ENCODE results near the gene RBM34. TPM values are rescaled to one million over a fixed set of nuclear protein-coding genes. Genes with fewer than 3 reads are reported as not detected.

Gene RBM34
- total and polyA plus RNA-seq, 2 experiments from 2014 or later: 54.4 to 75.4 TPM

DNA sequence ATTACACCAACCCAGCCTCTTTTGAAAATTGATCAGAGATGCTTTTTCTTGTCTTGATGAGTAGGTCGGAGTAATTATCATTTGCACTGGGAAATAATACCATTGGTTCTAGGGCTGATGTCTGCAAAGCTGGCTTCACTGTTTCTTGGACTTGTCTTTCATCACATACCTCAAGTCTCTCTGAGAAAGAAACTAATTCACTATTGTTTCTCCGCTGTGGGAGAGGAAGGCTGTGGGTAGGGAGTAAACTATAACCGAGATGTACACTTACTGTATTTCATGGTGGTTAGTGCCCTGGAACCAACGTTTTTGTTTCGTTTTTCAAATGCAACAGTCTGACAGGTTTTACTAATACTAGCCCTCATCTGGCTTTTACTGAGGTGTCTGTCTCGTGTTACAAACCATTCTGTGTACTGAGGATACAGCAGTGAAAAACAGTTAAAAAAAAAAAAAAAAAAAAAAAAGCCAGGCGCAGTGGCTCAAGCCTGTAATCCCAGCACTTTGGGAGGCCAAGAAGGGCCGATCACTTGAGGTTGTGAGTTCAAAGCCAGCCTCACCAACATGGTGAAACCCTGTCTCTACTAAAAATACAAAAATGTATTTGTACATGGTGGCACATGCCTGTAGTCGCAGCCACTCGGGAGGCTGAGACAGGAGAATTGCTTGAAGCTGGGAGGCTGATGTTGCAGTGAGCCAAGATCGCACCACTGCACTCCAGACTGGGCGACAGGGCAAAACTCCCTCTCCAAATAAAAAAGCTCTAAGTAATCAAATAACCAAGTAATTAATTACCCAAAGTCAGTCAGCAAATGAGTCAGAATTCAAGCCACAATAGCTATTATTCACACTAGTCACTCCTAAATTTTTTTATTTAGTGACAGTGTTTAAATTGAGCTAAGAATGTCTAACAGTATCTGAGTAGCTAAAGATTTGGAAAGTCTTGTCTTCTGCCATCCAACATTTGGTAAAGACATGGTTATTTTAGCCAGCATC, 55.7 kb downstream of the RBM34 start:
- peaks cover 8% of the 10 kb centered on the region for H3K4me1 ChIP-seq (ENCODE audit: insufficient read depth)
- no peak overlapping the region for H3K4me3 ChIP-seq
- peak overlapping the region; percentile 89 for H3K4me2 ChIP-seq
- no peak for TF ChIP-seq EZH2 (IDR thresholded peaks at IDR 0.05; ENCODE audit: borderline replicate concordance)
- TF ChIP-seq, protein P1, sequence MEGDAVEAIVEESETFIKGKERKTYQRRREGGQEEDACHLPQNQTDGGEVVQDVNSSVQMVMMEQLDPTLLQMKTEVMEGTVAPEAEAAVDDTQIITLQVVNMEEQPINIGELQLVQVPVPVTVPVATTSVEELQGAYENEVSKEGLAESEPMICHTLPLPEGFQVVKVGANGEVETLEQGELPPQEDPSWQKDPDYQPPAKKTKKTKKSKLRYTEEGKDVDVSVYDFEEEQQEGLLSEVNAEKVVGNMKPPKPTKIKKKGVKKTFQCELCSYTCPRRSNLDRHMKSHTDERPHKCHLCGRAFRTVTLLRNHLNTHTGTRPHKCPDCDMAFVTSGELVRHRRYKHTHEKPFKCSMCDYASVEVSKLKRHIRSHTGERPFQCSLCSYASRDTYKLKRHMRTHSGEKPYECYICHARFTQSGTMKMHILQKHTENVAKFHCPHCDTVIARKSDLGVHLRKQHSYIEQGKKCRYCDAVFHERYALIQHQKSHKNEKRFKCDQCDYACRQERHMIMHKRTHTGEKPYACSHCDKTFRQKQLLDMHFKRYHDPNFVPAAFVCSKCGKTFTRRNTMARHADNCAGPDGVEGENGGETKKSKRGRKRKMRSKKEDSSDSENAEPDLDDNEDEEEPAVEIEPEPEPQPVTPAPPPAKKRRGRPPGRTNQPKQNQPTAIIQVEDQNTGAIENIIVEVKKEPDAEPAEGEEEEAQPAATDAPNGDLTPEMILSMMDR (IDR thresholded peaks at IDR 0.05; ENCODE audit: poor library complexity): no peak
- WGBS (ENCODE audit: low lambda C conversion rate, missing lambda C conversion rate): 71% methylated on average over 12 of the region's 12 CpGs
- no peaks in the 10 kb centered on the region for H3K27me3 ChIP-seq
- H2AFZ ChIP-seq: no peak overlapping the region
- no peak for DNase-seq (ENCODE audit: low spot score)
- no peaks in the 10 kb centered on the region for H3K36me3 ChIP-seq (replicated peaks; ENCODE audit: insufficient read depth, low read depth)
- no peaks in the 10 kb centered on the region for H3K9me2 ChIP-seq (replicated peaks; ENCODE audit: insufficient read depth)
- peak overlapping the region; percentile 17 for H3K27ac ChIP-seq
- no peaks in the 10 kb centered on the region for H3K79me2 ChIP-seq
- H3K9me3 ChIP-seq (ENCODE audit: low read depth): no peaks in the 10 kb centered on the region
- H4K20me1 ChIP-seq (ENCODE audit: insufficient read depth, poor library complexity, severe bottlenecking): no peaks in the 10 kb centered on the region

DNA sequence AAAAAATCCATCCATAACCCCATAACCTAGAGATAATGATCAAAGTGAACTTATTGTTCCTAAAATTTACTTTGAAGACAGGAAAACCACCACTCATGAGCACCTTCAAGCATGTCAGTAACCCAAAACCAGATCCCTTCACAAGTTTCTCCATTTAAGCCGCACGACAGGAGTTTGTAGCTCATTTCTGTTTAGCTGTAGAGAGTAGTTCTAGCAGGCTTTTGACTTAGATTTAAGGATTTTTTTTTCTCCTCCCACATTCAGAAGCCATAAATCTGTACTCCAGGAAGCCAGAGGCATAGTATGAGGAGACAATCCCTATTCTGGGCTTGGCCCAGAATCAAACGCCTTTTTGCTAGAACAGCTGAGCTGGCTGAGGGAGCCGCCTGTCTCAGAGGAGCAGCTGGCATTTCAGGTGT, 58.0 kb downstream of the RBM34 start:
- no peak overlapping the region for H3K4me3 ChIP-seq
- DNase-seq (ENCODE audit: low spot score): no peak
- H3K4me1 ChIP-seq (ENCODE audit: insufficient read depth): peaks cover 8% of the 10 kb centered on the region
- no peaks in the 10 kb centered on the region for H3K27me3 ChIP-seq
- no peak overlapping the region for H3K4me2 ChIP-seq
- no peak for TF ChIP-seq EZH2phosphoT487 (IDR thresholded peaks at IDR 0.05; ENCODE audit: low read depth, severe bottlenecking, unreplicated experiment)
- TF ChIP-seq EZH2 (IDR thresholded peaks at IDR 0.05; ENCODE audit: borderline replicate concordance): no peak
- TF ChIP-seq, protein P1 (IDR thresholded peaks at IDR 0.05; ENCODE audit: poor library complexity): no peak
- no peak overlapping the region for H2AFZ ChIP-seq
- no peaks in the 10 kb centered on the region for H3K36me3 ChIP-seq (replicated peaks; ENCODE audit: insufficient read depth, low read depth)
- no peaks in the 10 kb centered on the region for H3K9me2 ChIP-seq (replicated peaks; ENCODE audit: insufficient read depth)
- H3K79me2 ChIP-seq: no peaks in the 10 kb centered on the region
- 54% methylated on average over 4 of the region's 4 CpGs for WGBS (ENCODE audit: low lambda C conversion rate, missing lambda C conversion rate)
- H4K20me1 ChIP-seq (ENCODE audit: insufficient read depth, poor library complexity, severe bottlenecking): no peaks in the 10 kb centered on the region
- no peaks in the 10 kb centered on the region for H3K9me3 ChIP-seq (ENCODE audit: low read depth)
- H3K27ac ChIP-seq: no peak overlapping the region

DNA sequence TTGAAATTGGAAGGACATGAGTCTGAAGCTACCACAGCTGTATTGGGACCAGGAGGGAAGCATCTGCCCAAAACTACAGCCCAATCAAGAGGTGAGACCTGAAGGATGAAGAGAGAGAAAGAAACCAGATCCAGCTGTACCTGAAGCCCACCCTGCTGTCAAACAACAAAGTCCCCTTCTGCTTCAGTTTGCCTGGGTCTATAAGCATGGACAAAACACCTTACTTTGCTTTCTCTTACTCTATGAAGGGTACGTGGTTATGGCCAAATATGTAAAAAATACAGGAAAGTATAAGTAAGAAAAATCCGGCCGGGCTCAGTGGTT, 58.8 kb downstream of the RBM34 start:
- WGBS (ENCODE audit: low lambda C conversion rate, missing lambda C conversion rate): 98% methylated on average over 3 of the region's 3 CpGs
- H3K27ac ChIP-seq: no peak overlapping the region

More for the DNA sequence above, 58.8 kb downstream of the RBM34 start:
- no peak overlapping the region for H2AFZ ChIP-seq
- H3K36me3 ChIP-seq (replicated peaks; ENCODE audit: insufficient read depth, low read depth): no peaks in the 10 kb centered on the region
- no peaks in the 10 kb centered on the region for H3K9me3 ChIP-seq (ENCODE audit: low read depth)
- TF ChIP-seq, protein P1 (IDR thresholded peaks at IDR 0.05; ENCODE audit: poor library complexity): no peak
- no peak for TF ChIP-seq EZH2 (IDR thresholded peaks at IDR 0.05; ENCODE audit: borderline replicate concordance)
- TF ChIP-seq EZH2phosphoT487 (IDR thresholded peaks at IDR 0.05; ENCODE audit: low read depth, severe bottlenecking, unreplicated experiment): no peak
- no peak overlapping the region for H3K4me2 ChIP-seq
- no peaks in the 10 kb centered on the region for H3K9me2 ChIP-seq (replicated peaks; ENCODE audit: insufficient read depth)
- H3K4me3 ChIP-seq: no peak overlapping the region
- H3K27me3 ChIP-seq: no peaks in the 10 kb centered on the region
- H4K20me1 ChIP-seq (ENCODE audit: insufficient read depth, poor library complexity, severe bottlenecking): no peaks in the 10 kb centered on the region
- H3K4me1 ChIP-seq (ENCODE audit: insufficient read depth): peaks cover 8% of the 10 kb centered on the region
- H3K79me2 ChIP-seq: no peaks in the 10 kb centered on the region
- DNase-seq (ENCODE audit: low spot score): no peak

Data from hepatocyte (in vitro differentiated cells).